HG03575 (cell line): ENCODE data around the gene PPP1R13L.
"Not testable (repeated sequence)": the region's sequence is repeated elsewhere in the genome, so short reads cannot be mapped to it uniquely, and the experiment has no call there.

Source experiments
- ATAC-seq: cut with Tn5 transposase; IDR thresholded peaks from one replicate; pipeline ENCODE4 v1.9.1; 2021; ENCODE audit not compliant: unreplicated experiment, insufficient number of reproducible peaks, low FRiP score; ENCODE audit errors: extremely low read depth

The PPP1R13L gene

DNA sequence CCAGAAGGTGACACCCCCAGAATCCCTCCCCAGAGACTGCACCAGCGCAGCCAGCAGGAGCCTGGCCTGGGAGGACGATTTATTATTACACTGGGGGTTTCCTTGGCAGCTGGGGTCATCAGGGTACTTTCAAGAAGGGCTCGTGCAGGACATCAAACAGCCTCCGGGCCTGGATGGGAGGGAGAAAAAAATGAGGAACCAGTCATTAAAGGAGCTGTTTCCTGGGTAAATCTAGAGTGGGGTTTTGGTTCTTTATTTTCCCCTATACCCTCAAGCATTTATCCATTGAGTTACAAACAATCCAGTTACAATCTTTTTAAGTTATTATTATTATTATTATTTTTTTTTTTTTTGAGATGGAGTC lies 4.7 kb upstream of the PPP1R13L start:
- ATAC-seq = no peak

DNA sequence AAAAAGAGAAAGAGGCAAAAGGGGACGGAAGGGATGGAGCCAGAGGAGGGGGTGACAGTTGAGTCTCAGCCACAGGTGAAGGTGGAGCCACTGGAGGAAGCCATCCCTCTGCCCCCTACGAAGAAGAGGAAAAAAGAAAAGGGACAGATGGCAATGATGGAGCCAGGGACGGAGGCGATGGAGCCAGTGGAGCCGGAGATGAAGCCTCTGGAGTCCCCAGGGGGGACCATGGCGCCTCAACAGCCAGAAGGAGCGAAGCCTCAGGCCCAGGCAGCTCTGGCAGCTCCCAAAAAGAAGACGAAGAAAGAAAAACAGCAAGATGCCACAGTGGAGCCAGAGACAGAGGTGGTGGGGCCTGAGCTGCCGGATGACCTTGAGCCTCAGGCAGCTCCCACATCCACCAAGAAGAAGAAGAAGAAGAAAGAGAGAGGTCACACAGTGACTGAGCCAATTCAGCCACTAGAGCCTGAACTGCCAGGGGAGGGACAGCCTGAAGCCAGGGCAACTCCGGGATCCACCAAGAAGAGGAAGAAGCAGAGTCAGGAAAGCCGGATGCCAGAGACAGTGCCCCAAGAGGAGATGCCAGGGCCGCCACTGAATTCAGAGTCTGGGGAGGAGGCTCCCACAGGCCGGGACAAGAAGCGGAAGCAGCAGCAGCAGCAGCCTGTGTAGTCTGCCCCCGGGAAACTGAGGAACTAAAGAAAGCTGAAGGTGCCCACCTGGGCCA lies 4.1 kb upstream of the PPP1R13L start:
- ATAC-seq = no peak

DNA sequence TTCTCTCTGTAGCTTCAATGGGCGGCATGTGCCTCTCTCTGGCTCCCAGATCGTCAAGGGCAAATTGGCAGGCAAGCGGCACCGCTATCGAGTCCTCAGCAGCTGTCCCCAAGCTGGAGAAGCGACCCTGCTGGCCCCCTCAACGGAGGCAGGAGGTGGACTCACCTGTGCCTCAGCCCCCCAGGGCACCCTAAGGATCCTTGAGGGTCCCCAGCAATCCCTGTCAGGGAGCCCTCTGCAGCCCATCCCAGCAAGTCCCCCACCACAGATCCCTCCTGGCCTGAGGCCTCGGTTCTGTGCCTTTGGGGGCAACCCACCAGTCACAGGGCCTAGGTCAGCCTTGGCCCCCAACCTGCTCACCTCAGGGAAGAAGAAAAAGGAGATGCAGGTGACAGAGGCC lies 3.3 kb upstream of the PPP1R13L start:
- ATAC-seq = no peak

DNA sequence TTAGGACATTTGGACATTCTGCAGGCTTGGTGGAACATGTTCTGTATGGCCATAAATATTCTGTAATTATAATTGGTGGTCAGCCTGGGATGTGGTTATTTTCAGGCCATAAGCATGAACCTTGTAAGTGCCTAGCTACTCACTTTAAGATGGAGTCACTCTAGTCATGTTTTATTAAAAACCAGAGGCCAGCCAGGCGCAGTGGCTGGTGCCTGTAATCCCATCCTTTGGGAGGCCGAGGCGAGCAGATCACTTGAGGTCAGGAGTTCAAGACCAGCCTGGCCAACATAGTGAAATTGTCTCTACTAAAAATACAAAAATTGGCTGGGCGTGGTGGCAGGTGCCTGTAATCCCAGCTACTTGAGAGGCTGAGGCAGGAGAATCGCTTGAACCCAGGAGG lies 2.7 kb upstream of the PPP1R13L start:
- ATAC-seq = not testable (repeated sequence)

DNA sequence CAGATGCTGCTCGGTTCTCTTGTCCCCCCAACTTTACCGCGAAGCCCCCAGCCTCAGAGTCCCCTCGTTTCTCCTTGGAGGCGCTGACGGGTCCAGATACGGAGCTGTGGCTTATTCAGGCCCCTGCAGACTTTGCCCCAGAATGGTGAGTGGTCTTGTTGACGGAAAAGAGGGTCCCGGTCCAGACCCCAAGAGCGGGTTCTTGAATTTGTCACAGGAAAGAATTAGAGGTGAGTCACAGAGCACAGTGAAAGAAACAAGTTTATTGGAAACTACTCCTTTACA lies 2.2 kb upstream of the PPP1R13L start:
- ATAC-seq = no peak

DNA sequence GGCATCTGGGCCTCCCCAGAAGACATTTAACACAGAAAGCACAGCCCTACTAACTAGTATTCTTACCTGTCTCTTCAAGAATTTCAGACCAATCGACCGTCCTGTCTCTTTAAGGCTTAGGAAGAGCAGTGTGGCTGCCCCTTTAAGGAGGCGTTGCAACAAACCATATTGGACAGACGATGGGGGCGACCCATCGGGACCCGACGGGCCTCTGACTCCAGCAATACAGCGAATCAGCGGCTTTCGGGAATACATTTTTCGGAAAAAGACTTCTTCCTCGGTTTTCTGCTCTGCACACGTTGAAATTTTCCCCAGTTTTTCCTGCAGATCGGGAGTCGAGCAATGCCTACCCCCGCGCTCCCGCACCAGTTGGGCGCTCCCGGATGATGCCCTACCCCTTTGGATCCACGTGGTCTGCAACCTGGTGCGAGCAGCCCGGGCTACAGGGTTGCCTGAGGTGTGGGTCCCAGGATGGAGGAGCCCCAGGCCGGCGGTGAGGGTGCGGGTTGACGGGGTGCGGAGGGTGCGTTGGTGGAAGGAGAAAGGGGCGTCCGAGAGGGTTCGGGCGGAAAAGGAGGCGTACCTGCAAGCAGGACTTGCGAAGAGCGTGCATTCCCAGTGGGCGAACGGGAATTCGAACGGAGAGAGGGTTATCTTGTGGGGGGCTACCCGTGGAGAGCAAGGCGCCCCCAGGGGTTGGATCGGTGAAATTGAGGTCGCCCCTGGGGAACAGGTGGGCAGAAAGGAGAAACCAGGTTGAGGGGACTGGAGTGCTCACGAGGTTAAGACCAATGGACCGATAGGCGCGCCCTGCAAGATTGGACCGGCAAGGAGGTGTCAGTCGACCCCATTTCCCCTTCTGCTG lies 1.6 kb upstream of the PPP1R13L start, which contains the start of gene POLR1G:
Gene POLR1G (plus strand): TSS at position 419 of the 865 bp plus-strand sequence. CDS start 53 bp downstream, at position 472.
- ATAC-seq = no peak

DNA sequence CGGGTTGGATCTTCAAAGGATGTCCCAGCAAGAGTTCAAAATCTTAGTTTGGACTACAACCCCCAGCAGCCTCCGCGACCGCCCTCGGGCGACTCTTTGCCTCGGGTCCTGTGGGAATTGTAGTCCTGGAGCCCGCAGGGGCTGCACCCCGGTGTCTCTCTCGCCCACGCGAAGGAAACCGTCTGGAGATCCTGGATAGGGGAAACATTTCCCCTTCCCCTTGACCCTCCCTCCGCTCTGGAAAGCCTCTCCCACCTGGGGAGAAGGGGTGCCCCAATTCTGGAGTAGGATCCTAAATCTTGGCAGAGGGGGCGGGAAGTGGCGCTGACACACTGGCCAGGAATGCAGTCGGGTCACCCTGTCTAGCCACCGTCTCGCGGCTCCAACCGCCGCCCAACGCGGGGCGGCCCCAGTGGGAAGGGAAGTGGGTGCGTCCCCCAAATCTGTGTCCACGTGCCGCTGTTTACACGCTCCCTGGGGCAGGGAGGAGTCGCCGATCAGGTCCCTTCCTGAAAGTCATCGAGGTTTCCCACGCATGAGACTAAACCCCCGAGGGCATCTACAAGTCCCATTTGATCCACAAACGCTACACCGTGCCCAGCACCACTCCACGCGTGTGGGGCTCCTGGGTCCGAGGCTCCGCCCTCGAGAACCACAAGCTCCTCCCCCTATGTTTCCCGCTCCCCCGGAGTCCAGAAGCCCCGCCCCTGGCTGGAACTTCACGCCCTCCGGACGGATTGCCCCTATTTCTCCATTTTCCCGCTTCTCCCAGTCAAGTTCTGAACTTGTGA lies 761 bp upstream of the PPP1R13L start:
- no peak for ATAC-seq

DNA sequence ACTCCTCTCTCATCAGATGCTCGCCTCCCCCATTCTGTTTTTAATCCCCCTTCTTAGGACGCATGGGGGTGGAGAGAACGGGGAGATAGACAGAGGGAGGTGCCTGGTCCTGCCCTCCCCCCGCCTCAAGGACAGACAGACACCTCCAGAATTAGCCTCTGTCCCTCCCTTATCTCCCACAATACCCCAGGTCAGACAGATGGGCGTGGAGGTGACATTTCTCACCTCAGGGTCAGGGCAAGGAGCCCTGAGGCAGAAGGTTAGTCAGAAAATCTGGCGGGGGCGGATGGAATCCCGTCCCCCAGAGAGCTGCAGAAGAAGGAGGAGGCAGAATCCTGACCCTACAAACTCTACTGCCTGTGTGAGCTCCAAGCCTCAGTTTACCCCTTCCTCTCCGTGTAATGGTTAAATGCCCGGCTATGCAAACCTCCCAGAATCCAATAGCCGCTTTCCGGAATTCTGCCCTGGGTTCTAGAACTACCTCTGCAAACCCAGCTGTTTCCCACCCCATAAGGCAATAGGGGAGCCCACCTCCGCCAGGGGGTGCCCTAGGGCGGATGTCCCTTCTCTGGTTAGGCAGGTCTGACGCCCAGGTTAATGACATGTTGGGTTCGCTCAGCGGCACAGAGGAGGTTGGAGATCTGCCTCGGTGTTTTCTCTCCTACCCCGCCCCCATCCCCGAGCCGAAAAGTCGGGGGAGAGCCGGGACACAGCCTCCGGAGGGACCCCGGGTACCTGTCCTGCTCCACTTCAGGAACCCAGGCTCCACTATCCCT lies 900 bp downstream of the PPP1R13L start:
- no peak for ATAC-seq

DNA sequence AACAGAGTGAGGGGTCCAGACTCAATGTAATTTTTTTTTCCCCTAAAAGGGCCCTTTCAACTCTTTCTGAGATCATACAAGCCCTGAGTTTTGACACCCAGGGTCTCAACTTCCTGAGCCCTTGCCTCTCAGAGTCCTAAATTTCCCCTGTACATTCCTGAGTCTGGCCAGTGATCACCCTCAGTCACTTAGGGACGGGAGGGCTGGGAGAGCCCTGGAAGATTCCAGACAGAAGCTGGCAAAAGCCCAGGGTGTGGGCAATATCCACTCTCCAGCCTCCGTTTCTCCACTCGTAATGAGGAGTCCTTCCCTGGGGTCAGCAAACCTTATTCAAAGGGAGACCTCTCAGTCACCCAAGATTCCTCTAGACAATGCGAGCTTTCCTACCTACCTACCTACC lies 1.6 kb downstream of the PPP1R13L start:
- ATAC-seq = no peak

DNA sequence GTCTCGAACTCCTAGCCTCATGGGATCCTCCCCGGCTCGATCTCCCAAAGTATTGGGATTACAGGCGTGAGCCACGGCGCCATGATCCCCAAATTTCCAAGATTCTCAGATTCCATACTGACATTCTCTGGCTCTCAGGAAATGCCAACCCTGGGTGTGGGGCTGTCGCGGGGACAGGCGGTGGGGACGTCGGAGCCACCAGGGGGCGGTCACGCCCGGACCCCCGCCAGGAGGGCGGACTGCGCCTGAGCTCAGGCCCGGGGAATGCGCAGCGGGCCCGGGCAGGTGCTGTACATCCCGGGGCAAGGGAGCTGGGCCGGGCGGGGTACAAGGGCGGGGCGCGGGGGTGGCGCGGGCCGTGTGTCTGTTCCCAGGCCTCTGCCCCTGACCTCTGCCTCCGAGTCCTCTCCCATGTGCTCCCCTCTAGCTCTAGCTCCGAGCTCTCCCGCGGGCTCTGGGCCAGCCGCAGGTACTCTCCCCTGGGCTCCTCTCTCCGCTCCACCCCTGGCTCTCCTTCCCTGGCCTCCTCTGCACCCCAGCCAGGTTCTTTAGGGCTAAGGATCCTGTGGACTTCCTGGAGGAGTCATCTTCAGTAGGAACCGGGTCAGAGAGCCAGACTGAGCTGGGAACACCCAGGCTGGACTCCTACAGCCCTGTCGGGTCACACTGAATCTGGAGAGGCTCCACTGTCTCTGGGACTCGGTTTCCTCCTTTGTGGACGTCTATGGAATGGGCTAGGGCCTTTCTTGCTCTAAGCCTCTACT lies 2.4 kb downstream of the PPP1R13L start:
- no peak for ATAC-seq

DNA sequence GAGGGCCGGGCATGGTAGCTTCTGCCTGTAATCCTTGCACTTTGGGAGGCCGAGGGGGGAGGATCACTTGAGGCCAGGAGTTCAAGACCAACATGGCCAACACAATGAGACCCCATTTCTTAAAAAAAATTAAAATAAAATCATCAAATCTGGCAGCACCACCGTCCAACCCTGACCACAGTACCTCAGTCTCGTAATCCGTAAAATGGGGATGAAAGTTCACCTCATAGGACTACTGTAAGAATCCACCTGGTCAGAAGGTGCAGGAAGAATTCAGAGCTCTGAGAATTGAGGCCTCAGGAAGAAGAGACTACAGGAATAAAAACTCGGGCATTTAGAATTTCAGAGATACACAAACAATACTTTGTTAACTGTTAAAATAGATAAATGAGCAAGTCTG lies 3.1 kb downstream of the PPP1R13L start:
- no peak for ATAC-seq

DNA sequence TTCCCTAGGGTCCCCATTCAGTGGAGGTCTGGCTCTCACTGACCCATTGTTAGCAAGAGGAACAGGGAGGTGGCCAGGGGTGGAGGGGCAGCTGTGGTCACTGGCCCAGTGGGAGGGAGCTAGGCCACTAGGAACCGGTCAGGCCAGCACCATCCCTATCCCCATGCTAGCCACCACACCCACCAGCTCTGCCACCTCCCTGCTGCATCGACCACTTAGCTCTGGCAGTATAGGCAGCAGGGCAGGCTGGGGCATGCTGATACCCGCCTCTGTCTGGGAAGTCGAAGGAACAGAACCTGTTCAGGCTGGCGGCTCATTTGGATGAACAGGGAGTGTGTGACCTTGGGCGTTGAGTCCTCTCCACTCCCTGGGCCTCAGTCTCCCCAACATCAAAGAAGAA lies 4.7 kb downstream of the PPP1R13L start:
- no peak for ATAC-seq

DNA sequence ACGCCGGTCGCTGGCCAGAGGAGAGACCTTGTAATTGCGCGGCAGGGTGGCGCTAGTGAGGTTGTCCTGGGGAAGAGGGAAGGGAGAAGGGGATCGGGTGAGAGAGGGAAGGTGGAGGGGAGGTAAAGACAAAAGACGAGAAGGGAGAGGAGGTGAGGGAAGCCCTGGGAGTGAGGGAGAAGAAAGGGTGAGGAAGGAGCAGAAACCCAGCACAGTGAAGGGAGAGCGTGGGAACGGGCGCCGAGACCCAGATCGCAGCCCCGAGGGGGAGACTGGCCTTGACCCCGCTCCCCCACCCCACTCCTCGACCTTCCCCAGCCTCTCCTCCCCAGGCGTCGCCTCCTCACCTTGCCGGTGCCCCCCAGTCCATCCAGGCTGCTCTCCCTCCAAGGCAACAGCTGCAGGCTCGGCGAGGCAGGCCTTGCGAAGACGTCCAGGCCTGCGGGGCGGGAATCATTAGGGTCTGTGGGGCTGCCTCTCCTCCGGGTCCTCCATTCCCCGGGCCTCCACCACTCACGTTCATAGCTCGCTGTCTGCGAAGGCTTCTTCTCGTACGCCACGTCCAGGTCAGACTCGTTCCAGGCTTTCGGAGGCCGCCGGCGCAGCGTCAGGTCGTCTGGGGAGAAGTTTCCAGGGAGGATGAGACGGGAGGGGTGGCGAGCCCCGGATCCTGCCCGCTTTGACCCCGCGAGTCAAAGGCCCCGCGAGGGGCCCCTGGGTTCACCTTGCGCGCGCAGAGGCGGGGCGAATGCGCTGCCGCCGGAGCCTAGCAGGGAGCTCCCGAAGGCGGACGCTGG lies 8.8 kb downstream of the PPP1R13L start:
- no peak for ATAC-seq

DNA sequence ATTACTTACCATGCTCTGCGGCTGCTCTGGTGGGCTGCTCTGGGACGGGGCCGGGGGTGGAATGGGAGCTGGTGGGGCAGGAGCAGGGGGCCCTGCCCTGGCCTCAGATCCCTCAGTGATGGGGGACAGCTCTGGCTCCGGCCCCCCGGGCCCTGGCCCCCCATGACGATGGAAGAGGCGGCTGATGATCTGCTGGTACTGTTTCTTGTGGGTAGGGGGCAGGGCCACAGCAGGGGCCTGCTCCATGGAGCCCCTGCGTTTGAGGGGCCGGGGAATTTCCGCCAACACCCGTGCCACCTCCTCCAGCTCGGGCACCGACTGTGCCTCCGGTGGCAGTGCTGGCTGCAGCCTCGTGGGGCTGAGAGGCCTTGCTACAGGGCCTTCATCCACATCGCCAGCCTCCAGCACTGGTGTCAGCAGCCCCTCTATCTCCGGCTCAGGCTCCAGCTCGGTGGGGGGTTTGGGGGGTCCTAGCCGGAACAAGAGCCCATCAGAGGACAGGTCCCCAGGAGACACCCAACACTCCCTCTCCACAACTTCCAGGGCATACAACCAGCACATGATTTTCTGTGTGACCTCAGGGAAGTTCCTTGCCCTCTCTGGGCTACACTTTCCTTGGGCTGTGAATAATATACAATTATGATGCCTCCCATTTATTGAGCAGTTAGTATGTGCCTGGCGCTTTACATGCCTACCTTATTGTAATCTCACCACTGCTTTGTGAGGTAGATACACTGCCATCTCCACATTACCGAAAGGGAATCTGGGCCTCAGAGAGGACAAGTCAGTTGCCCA lies 12.8 kb downstream of the PPP1R13L start:
- ATAC-seq = no peak

DNA sequence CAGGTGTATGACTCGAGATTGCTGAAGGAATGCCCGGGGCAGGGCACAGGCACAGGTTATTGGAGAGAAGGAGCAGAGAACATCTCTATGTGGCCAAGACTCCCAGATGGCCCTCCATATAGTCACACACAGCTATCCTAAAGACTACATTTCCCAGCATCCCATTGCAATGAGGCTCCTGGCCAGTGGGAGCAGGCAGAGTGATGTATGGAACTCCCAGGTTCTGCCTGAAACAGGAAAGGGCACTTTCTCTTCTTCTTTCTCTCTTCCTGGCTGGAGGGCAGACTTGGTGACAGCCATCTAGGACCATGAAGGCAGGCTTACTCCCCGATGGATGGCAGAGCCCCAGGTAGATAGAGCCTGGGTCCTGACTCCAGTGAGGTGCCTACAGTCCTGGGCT lies 13.5 kb downstream of the PPP1R13L start:
- no peak for ATAC-seq

DNA sequence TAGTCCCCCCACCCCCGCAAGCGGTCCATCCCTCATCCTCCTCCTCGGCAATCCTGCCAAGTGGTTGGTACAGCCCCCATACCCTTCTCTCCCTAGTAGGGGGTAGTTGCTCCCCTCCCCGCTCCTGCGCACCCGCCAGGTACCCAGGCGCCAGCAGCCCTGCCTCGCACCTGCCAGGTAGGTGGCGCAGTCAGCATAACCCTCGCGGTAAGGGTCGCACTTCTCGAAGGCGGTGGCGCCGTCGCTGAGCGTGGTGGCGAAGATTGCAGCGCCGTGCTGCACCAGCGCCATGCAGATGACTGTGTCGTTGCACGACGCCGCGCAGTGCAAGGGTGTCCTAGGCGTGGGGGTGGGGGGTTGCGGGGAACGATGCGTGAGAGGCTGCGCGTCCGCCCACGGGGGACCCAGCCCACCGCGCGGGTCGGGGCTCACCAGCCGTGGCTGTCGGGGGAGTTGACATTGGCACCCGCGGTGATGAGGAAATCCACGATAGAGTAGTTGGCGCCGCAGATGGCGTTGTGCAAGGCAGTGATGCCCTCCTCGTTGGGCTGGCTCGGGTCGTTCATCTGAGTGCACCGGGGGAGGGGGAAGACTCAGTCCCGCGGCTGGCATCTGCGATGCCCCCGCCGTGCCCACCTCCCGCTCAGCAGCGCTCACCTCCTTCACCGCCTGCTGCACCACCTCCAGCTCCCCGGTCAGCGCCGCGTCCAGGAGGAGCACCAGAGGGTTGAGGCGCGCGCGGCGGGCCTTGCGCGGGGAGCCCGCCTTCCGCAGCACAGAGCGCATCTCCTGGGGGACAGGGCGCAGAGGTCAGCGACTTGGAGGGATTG lies 19.3 kb downstream of the PPP1R13L start:
- no peak for ATAC-seq
